Caco-2 (cell line): ENCODE measurements around the gene MAP7D1. TPM values are rescaled to one million over a fixed set of nuclear protein-coding genes. Genes with fewer than 3 reads are reported as not detected.

Source experiments
- BruUV-seq: library from RNA; stranded (reverse); fragments of 400-500 nt; replicated peaks from 2 replicates; lab custom pipeline; 2021; lab: Mats Ljungman, UMichigan
- CTCF ChIA-PET: fragments of 300-600 bp; sonication (Branson Sonifier 250); formaldehyde crosslinking; loops from one replicate; lab custom pipeline; 2022; ENCODE audit warnings: antibody characterized with exemption; lab: Charles Lee
- POLR2A ChIA-PET: fragments of 300-600 bp; sonication (Branson Sonifier 250); formaldehyde crosslinking; loops from one replicate; lab custom pipeline; 2022; ENCODE audit warnings: antibody characterized with exemption; lab: Charles Lee
- DNase-seq, 2 experiments: peaks; one replicate each; pipeline versions ENCODE4 v3.0.0 to v3.0.0-alpha.2; 2020 to 2022
- H3K27me3 ChIP-seq: replicated peaks from 2 replicates; pipeline ENCODE4 v1.6.0; 2011; ENCODE audit warnings: low read length; ENCODE audit not compliant: control insufficient read depth, insufficient read depth
- H3K36me3 ChIP-seq: 2 replicates; pipeline ENCODE4 v1.5.1; 2011; ENCODE audit warnings: low read length; ENCODE audit not compliant: control insufficient read depth, insufficient read depth
- H3K4me1 ChIP-seq: fragments of 250-450 bp; sonication (Bioruptor Pico); 2 replicates; pipeline ENCODE4 v1.5.1; 2020; ENCODE audit warnings: mild to moderate bottlenecking
- H3K4me3 ChIP-seq: 2 replicates; pipeline ENCODE4 v1.5.1; 2011; ENCODE audit warnings: low read depth, mild to moderate bottlenecking, control low read depth, low read length
- H3K9me3 ChIP-seq: fragments of 250-450 bp; sonication (Bioruptor Pico); 2 replicates; pipeline ENCODE4 v1.5.1; 2020; ENCODE audit warnings: mild to moderate bottlenecking, moderate library complexity
- H3K27ac Mint-ChIP-seq: one replicate; pipeline ENCODE4 v1.8.0; 2022; ENCODE audit warnings: mixed read lengths; ENCODE audit not compliant: unreplicated experiment
- H3K27me3 Mint-ChIP-seq: one replicate; pipeline ENCODE4 v1.8.0; 2022; ENCODE audit warnings: mixed read lengths; ENCODE audit not compliant: insufficient read depth, unreplicated experiment
- H3K36me3 Mint-ChIP-seq: one replicate; pipeline ENCODE4 v1.8.0; 2022; ENCODE audit warnings: mild to moderate bottlenecking, mixed read lengths; ENCODE audit not compliant: insufficient read depth, unreplicated experiment
- H3K4me1 Mint-ChIP-seq: one replicate; pipeline ENCODE4 v1.8.0; 2022; ENCODE audit warnings: low read depth, mixed read lengths; ENCODE audit not compliant: unreplicated experiment
- H3K4me3 Mint-ChIP-seq: one replicate; pipeline ENCODE4 v1.8.0; 2022; ENCODE audit warnings: mild to moderate bottlenecking, moderate library complexity, mixed read lengths; ENCODE audit not compliant: unreplicated experiment
- H3K9me3 Mint-ChIP-seq: one replicate; pipeline ENCODE4 v1.8.0; 2022; ENCODE audit warnings: mixed read lengths; ENCODE audit not compliant: unreplicated experiment
- CTCF ChIP-seq, 2 experiments: fragments of 200-600 bp in 1 of 2; IDR thresholded peaks; 1 replicate in 1 of 2; 2 replicates in 1 of 2; pipeline versions ENCODE4 v1.5.1 to v1.8.0; 2011 to 2022; ENCODE audit warnings: antibody characterized with exemption in 1 of 2, control low read depth in 1 of 2, inconsistent platforms in 1 of 2, low read depth in 1 of 2, low read length in 1 of 2, mild to moderate bottlenecking in 1 of 2, moderate library complexity in 1 of 2; ENCODE audit not compliant: insufficient read depth in 1 of 2, severe bottlenecking in 1 of 2, unreplicated experiment in 1 of 2
- intact Hi-C: fragments of 100-400 bp; cut with micrococcal nuclease; formaldehyde crosslinking; loops from one replicate; pipeline ENCODE4 v1.10.0; 2022; ENCODE audit not compliant: unreplicated experiment
- total RNA-seq: library from RNA; stranded (reverse); gene quantifications from 2 replicates; pipeline ENCODE4 v1.2.3, GENCODE V29; 2022

MAP7D1 gene
- total RNA-seq, 1 experiment from 2014 or later: 37.7 TPM

- ChIA-PET CTCF (interaction anchor here (1.3 kb wide), 1 partner anchor 10 kb away, joined by 8 read pairs; no protein-coding TSS in a partner anchor), POLR2A (no interaction called here)
- Mint-ChIP-seq H3K9me3 (no peaks in the 10 kb centered on the region), H3K36me3 (peaks cover 24% of the 10 kb centered on the region), H3K4me3 (no peak overlapping the region), H3K4me1 (no peaks in the 10 kb centered on the region), H3K27me3 (no peaks in the 10 kb centered on the region), H3K27ac (no peak overlapping the region)
- H3K4me1 ChIP-seq: no peaks in the 10 kb centered on the region
- no peak for DNase-seq
- no peaks in the 10 kb centered on the region for H3K27me3 ChIP-seq
- no peak for TF ChIP-seq CTCF (IDR thresholded peaks at IDR 0.05; ENCODE audit: insufficient read depth in 1 of 2, low read depth in 1 of 2, low read length in 1 of 2, severe bottlenecking in 1 of 2, unreplicated experiment in 1 of 2)
- no peaks in the 10 kb centered on the region for H3K9me3 ChIP-seq
- no peak overlapping the region for H3K4me3 ChIP-seq
- intact Hi-C loops: no loop called here
- BruUV-seq: no TSS peak
- H3K36me3 ChIP-seq: no peaks in the 10 kb centered on the region
Measured at GRCh38 chr1:36144413-36144812, 11.5 kb upstream of the MAP7D1 start.

GRCh38 chr1:36148821-36149236 is 7.1 kb upstream of the MAP7D1 start:
- Mint-ChIP-seq H3K27ac (peak overlapping the region; percentile 100), H3K27me3 (no peaks in the 10 kb centered on the region), H3K4me3 (peak overlapping the region; percentile 99), H3K9me3 (no peaks in the 10 kb centered on the region), H3K36me3 (peaks cover 15% of the 10 kb centered on the region), H3K4me1 (no peaks in the 10 kb centered on the region)
- TF ChIP-seq CTCF (IDR thresholded peaks at IDR 0.05; ENCODE audit: insufficient read depth in 1 of 2, low read depth in 1 of 2, low read length in 1 of 2, severe bottlenecking in 1 of 2, unreplicated experiment in 1 of 2): no peak
- H3K36me3 ChIP-seq: no peaks in the 10 kb centered on the region
- peak overlapping the region; percentile 60 for H3K4me3 ChIP-seq
- BruUV-seq: TSS peak; percentile 67
- CTCF ChIA-PET: interaction anchor here (1.1 to 2.0 kb wide), 7 partner anchors 14 to 220 kb away, joined by 5 to 13 read pairs (median 9); partner anchors contain the start of gene THRAP3
- H3K9me3 ChIP-seq: no peaks in the 10 kb centered on the region
- H3K27me3 ChIP-seq: no peaks in the 10 kb centered on the region
- POLR2A ChIA-PET: interaction anchor here (0.6 to 0.8 kb wide), 4 partner anchors 18 to 247 kb away, joined by 3 to 4 read pairs (median 4); partner anchors contain the start of gene THRAP3
- DNase-seq: no peak
- intact Hi-C loops: loop anchor here (1.0 to 5.0 kb wide), 5 partner anchors 39 to 136 kb away; partner anchors contain the start of gene THRAP3
- H3K4me1 ChIP-seq: peaks cover 10% of the 10 kb centered on the region

GRCh38 chr1:36149237-36149972 is 6.6 kb upstream of the MAP7D1 start, which contains the start of gene TRAPPC3:
TRAPPC3 (minus strand) TSS chr1:36149486; CDS start chr1:36149378, 108 bp downstream.
- Mint-ChIP-seq H3K9me3 (no peaks in the 10 kb centered on the region), H3K27ac (peak within 1 kb of the TSS; percentile 100), H3K27me3 (no peaks in the 10 kb centered on the region), H3K36me3 (peaks cover 15% of the 10 kb centered on the region), H3K4me3 (peak within 1 kb of the TSS; percentile 99), H3K4me1 (no peaks in the 10 kb centered on the region)
- intact Hi-C loops: loop anchor here (1.0 to 5.0 kb wide), 5 partner anchors 39 to 136 kb away; partner anchors contain the start of gene THRAP3
- Histone ChIP-seq H3K4me3 (peak within 1 kb of the TSS; percentile 60), H3K36me3 (no peaks in the 10 kb centered on the region), H3K27me3 (no peaks in the 10 kb centered on the region), H3K9me3 (no peaks in the 10 kb centered on the region), H3K4me1 (peaks cover 10% of the 10 kb centered on the region)
- POLR2A ChIA-PET: interaction anchor here (0.6 to 0.8 kb wide), 6 partner anchors 17 to 1321 kb away, joined by 3 to 4 read pairs (median 3); partner anchors contain the start of gene THRAP3
- CTCF ChIA-PET: interaction anchor here (0.8 to 2.0 kb wide), 8 partner anchors 14 to 220 kb away, joined by 4 to 13 read pairs (median 8); partner anchors contain the start of gene THRAP3
- BruUV-seq: no TSS peak
- DNase-seq: peak; percentile 97 to 99
- peak; percentile 63 to 77 for TF ChIP-seq CTCF (IDR thresholded peaks at IDR 0.05; ENCODE audit: insufficient read depth in 1 of 2, low read depth in 1 of 2, low read length in 1 of 2, severe bottlenecking in 1 of 2, unreplicated experiment in 1 of 2)
